Skin epidermis (tissue), 12 donors: ENCODE data around the gene RBCK1.
A peak's percentile ranks its signal among the peaks of the same experiment; 100 is the strongest.
"Not testable (repeated sequence)": the region's sequence is repeated elsewhere in the genome, so short reads cannot be mapped to it uniquely, and the experiment has no call there.

Experiments
- H3K27ac ChIP-seq, 21 experiments: fragments of 200-600 bp; sonication (generic) in 11 of 21; one replicate each; pipeline ENCODE4 v1.5.0; 2020; ENCODE audit warnings: mild to moderate bottlenecking in 3 of 21, inconsistent platforms in 2 of 21, moderate library complexity in 2 of 21
- H3K4me3 ChIP-seq, 7 experiments: fragments of 200-600 bp; sonication (generic) in 2 of 7; one replicate each; pipeline ENCODE4 v1.5.0; 2020; ENCODE audit warnings: inconsistent platforms in 2 of 7, mild to moderate bottlenecking in 2 of 7, moderate library complexity in 1 of 7

The RBCK1 gene

DNA sequence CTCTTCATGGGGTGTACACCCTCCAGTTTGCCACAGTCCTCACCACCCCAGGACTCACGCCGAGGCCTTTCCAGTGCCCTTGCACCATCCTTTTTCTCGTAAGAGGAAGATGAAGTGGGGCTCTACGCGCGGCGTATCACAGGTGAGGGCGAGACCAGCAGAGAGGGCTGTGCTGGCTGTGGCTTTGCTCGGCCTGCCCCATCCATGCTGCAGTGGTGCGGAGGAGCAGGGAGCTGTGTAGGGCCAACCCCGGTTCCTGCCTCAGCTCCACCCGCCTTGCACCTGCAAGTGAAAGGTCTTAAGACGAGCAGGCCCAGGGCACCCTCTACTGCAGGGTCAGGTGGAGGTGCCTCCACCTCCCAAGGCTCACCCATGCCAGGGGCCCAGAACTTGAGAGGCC lies 24.1 kb downstream of the RBCK1 start:
- H3K4me3 ChIP-seq: no peak overlapping the region
- peak overlapping the region in 1 of 21 experiments; percentile 63 for H3K27ac ChIP-seq

GRCh38 chr20:432677-433299 lies 24.7 kb downstream of the RBCK1 start:
- Histone ChIP-seq H3K27ac (peak overlapping the region in 9 of 21 experiments; percentile 11 to 72 (median 42)), H3K4me3 (no peak overlapping the region)

DNA sequence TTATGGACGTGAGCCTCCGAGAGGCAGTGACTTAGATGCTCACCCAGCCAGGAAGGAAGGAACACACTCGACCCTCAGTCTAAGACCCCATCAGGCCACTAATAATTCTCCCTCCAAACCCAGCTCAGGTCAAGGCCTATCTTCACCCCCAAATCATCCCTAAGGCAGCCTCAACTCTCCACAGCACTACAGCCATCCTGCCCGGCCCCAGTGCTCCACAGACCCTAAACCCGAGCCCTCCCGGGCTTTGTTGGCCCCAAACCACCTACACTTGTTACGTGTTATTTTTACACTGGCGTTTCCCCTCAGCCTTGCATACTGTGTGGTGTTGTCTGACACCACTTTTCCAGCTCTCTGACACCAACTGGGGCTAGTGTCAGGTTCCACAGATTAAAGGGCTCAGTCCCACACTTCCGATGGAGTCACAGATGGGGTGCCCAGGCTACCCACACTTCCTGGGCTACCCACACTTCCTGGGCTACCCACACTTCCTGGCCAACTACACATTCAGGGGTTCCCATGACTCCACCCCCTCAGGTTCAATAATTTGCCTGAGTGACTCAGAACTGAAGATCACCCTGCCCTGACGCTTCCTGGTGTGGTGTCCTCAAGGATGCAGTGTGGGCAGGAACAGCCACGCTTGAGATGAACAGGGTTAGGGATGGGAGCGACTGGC lies 25.3 kb downstream of the RBCK1 start:
- Histone ChIP-seq H3K27ac (peak overlapping the region in 9 of 21 experiments; percentile 11 to 72 (median 42)), H3K4me3 (no peak overlapping the region)

- no peak overlapping the region for H3K4me3 ChIP-seq
- H3K27ac ChIP-seq: peak overlapping the region in 3 of 21 experiments; percentile 42 to 72 (median 63)
These were observed 26.1 kb downstream of the RBCK1 start for GRCh38 chr20:434221-434620.

DNA sequence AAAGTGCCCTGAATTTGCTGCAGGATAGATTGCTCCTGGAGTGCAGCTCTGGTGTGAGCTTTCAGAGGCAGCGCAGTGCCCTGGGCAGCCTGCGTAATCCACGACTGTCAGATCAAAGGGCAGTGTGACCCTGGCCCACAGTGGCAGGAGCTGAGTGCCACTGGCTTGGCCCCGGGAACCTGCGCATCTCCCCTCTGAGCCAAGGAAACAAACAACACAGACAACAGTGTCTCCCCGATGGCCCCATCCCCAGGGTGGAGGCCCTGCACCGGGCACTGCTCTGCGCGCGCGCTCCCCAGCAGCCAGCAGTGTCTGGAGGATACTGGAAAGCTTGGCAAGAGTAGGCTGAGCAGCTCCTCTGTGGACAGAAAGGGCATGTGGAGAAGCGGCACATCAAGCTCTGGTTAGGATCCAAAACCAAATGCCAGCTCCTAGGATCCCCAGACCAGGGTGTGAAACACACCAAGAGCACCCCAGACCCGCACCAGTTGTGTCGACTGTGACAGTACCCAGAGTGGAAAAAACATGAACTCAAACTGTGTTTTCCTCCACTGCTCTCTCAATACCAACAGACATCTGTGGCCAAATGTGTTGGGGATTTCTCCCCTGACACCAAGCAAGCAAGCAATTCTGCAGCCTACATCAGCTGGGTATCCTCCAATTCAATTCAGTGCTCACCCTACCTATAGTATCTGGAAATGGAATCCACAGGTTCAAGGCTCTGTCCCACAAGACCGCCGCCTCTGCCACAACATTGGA lies 26.7 kb downstream of the RBCK1 start:
- Histone ChIP-seq H3K4me3 (no peak overlapping the region), H3K27ac (peak overlapping the region in 3 of 21 experiments; percentile 5 to 42 (median 42))

DNA sequence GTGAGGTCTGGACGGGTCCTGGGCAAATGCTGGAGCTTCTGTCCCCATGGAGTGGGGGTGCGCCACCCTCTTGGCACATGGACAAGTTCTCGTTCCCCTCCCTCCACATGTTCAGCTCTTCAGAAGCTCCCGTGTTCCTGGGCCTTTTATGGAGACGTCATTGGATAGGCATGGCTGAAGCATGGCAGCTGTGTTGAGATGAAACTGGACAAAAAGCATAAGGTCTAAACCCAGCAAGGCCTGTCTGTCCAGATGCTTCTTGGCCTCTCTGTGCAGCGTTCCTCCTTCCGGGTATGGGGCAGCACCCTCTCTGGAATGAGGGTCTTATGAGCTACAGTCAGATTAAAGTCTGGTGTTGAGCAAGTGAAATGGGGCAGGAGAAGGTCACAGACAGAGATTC lies 27.5 kb downstream of the RBCK1 start:
- Histone ChIP-seq H3K4me3 (no peak overlapping the region), H3K27ac (no peak overlapping the region)

DNA sequence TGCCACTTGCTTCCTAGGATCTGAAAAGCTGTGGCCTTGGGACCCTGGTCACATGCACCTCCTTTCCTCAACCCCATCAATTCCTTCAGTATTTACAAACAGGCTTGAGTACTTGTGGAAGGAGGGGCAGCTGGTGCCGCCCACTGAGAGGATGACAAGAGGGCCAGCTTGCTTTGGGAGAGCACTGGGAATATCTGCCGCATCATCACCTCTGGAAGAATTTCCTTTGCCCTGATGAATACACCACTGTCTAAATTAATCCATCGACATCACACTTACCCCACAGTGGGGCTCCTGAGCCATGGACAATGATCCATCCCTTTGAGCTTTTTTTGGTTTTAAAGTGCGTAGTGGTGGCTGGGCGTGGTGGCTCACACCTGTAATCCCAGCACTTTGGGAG lies 28.4 kb downstream of the RBCK1 start:
- Histone ChIP-seq H3K27ac (peak overlapping the region in 1 of 21 experiments; percentile 17), H3K4me3 (no peak overlapping the region)

DNA sequence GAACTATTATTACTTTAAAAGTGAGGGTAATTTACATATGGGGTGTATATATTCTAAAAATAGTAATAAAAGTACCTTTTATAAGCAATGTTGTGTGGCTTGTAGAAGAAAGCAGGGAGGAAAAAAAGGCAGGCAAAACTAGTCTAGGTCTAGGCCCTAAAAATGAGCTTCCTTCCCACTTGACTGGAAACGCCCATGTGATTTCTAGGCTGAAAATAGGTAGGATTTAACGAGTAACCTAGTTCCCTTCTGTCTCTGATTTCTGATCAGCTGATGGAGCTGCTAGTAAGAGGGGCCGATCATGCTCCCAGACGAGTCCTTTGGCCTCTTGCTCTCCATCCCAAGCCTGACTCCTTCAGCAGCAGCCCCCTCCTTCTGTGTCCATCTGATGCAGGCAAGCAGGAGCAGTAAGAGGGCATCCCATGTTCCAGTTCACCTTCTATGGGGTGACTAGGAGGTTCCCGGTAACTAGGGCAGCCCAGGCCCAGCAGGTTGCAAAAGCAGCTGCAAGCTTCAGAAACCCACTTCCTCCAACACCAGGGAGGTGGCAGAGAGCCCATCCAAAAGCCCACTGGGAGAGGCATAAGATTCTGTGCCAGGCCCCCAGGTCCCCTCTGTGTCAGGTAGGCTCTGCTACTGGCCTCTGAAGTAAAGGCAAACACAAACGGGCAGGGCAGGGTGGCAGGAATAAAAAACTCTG lies 29.8 kb downstream of the RBCK1 start:
- peak overlapping the region in 15 of 21 experiments; percentile 3 to 81 (median 47) for H3K27ac ChIP-seq

GRCh38 chr20:438571-439469 lies 30.7 kb downstream of the RBCK1 start:
- H3K4me3 ChIP-seq: peak overlapping the region in 1 of 7 experiments; percentile 5
- peak overlapping the region in 16 of 21 experiments; percentile 3 to 81 (median 44) for H3K27ac ChIP-seq

More for the DNA sequence above, 29.8 kb downstream of the RBCK1 start:
- H3K4me3 ChIP-seq: peak overlapping the region in 1 of 7 experiments; percentile 5

DNA sequence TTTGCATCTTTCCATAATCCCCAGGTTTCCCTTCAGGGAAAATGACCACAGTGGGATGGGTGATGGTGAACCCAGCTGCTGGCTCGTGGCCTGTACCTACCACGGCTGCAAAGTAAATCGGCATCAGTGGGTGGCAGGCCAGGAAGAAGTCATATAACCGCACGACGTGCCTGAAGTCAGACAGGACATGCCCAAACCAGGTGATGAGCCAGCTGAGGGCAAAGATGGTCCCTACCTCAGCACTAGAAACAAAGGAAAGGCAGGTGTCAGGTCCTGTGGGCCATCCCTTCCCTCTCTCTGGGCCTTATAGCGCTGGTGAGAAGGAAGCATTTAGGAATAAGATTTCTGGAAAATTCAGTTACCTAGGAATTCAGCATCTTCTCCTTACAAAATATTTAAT lies 32.0 kb downstream of the RBCK1 start:
- Histone ChIP-seq H3K4me3 (no peak overlapping the region), H3K27ac (peak overlapping the region in 1 of 21 experiments; percentile 81)

- Histone ChIP-seq H3K4me3 (no peak overlapping the region), H3K27ac (no peak overlapping the region)
These were observed 32.5 kb downstream of the RBCK1 start for GRCh38 chr20:440636-441035.

DNA sequence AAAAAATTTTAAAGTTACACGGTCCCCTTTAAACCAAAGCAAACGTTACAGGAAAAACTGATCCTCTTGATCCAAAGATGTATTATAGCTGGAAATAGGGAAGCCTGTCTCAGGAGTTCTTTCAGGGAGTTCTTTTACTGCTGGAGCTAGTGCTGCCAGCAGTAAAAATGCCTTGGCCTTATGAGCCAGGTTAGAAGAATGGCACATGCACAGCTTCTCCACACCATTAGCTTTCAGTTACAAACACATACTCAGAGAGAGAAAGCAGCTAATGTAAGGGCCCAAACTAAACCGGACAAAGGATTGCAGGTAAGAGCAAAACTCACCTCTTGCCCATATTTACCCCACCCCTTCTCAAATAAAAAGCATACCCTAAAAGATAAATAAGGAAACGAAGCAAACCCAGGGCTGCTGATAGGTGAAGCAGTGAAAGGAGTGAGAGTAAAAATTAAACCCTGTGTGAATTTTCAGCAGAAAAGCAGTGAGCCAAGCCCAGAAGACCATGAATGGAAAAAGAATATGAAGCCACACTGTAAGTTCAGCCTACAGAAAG lies 35.2 kb downstream of the RBCK1 start:
- H3K4me3 ChIP-seq: no peak overlapping the region
- no peak overlapping the region for H3K27ac ChIP-seq

GRCh38 chr20:444117-444516 lies 36.0 kb downstream of the RBCK1 start:
- Histone ChIP-seq H3K4me3 (no peak overlapping the region), H3K27ac (peak overlapping the region in 1 of 21 experiments; percentile 19)

DNA sequence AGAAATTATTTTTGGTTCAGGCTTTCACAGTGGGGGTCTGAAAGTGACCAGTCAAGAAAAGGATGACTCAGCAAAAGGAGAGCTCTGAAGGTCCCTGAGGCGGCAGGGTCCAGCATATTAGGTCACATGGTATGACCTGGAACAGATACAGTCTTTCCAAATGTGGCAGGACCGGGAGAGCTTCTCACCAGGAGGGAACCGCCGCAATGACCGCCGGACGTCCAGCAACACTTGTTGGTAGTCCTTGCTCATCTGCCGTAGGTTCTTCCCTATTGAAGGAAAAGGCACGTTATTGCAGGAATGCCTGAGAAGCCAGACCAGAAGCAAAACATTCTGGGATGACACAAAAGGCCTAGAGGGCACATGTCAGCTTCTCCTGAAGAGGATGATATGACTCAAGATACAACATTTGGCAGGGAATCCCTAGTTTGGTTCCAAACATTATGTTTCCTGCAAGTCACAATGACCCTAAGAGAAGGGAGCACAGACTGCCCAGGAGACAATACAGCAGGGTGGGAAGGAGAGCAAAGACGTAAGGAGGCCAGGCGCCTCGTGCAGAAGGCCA lies 36.8 kb downstream of the RBCK1 start:
- Histone ChIP-seq H3K27ac (peak overlapping the region in 1 of 21 experiments; percentile 19), H3K4me3 (no peak overlapping the region)

GRCh38 chr20:445514-446336 lies 37.6 kb downstream of the RBCK1 start:
- Histone ChIP-seq H3K27ac (no peak overlapping the region), H3K4me3 (no peak overlapping the region)

DNA sequence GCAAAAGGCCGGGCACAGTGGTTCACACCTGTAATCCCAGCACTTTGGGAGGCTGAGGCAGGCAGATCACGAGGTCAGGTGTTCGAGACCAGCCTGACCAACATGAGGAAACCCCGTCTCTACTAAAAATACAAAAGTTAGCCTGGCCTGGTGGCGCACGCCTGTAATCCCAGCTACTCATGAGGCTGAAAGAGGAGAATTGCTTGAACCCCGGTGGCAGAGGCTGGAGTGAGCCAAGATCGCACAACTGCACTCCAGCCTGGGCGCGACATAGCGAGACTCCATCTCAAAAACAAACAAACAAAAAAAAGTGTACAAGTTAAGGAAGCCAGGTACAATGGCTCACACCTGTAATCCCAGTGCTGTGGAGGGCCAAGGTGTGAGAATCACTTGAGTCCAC lies 43.9 kb downstream of the RBCK1 start:
- not testable (repeated sequence) for H3K27ac ChIP-seq, H3K4me3 ChIP-seq

- no peak overlapping the region for H3K4me3 ChIP-seq
- peak overlapping the region in 3 of 21 experiments; percentile 5 to 26 (median 15) for H3K27ac ChIP-seq
These were observed 46.9 kb downstream of the RBCK1 start for GRCh38 chr20:454951-455350.
